ENCODE measurements around the gene DACH1. TPM values are rescaled to one million over a fixed set of nuclear protein-coding genes. Genes with fewer than 3 reads are reported as not detected.

Gene DACH1
- total RNA-seq, 1 experiment from 2014 or later = not detected

DNA sequence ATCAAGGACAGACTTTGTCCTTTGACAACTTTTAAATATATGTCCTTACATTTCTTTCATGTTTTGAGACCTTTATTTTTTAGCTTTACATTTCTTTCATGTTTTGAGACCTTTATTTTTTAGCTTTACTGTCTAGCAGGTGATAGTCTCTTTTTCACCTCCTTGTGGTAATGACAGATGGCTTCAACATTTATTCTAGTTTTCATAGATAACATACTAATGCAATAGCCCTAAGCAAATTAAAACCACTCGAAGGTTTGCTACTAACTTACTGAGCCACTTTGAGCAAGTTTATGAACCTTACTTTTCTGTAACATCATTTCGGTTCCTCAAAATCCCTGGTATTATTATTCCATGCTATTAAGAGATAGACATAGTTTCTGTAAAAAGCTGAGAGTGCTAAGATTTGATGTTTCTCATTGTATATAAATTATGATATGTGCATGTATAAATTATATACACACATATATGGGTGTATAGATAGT is 4.5 kb downstream of the DACH1 start:
- DNase-seq = no peak
- H3K27ac ChIP-seq (ENCODE audit: low read length) = no peak overlapping the region
- H3K4me3 ChIP-seq (ENCODE audit: low read length) = no peak overlapping the region
- ATAC-seq = no peak
- no peak for TF ChIP-seq EZH2 (IDR thresholded peaks at IDR 0.05; ENCODE audit: low read length, unreplicated experiment)
- no peak for TF ChIP-seq CTCF (conservative IDR thresholded peaks at IDR 0.05; ENCODE audit: low read depth, low read length)
- TF ChIP-seq EZH2phosphoT487 (IDR thresholded peaks at IDR 0.05; ENCODE audit: borderline replicate concordance, low read length) = no peak
- no peaks in the 10 kb centered on the region for H3K4me1 ChIP-seq (ENCODE audit: insufficient read depth, low read length)
- intact Hi-C loops (cut with micrococcal nuclease) = loop anchor here (10.0 kb wide), 2 partner anchors 198 to 332 kb away; no protein-coding TSS in a partner anchor
- H3K79me2 ChIP-seq (ENCODE audit: low read length) = no peaks in the 10 kb centered on the region
- H3K27me3 ChIP-seq (ENCODE audit: low read length) = peaks cover 50% of the 10 kb centered on the region
- CTCF ChIA-PET = no interaction called here
- no peaks in the 10 kb centered on the region for H3K9me2 ChIP-seq (replicated peaks; ENCODE audit: low read length)
- POLR2A ChIA-PET (ENCODE audit: unreplicated experiment) = no interaction called here
- no peaks in the 10 kb centered on the region for H3K9me3 ChIP-seq (ENCODE audit: low read length)
- BruUV-seq (replicated peaks) = no TSS peak
- H3K9ac ChIP-seq (ENCODE audit: low read length) = no peak overlapping the region
- no peaks in the 10 kb centered on the region for H3F3A ChIP-seq (ENCODE audit: low read length, unreplicated experiment)
- H2AFZ ChIP-seq (ENCODE audit: low read length) = no peak overlapping the region
- H3K36me3 ChIP-seq (ENCODE audit: low read depth, low read length) = no peaks in the 10 kb centered on the region
- no peaks in the 10 kb centered on the region for H4K20me1 ChIP-seq (ENCODE audit: low read length)
- no peak overlapping the region for H3K4me2 ChIP-seq (ENCODE audit: low read length)

- Histone ChIP-seq H3K4me1 (ENCODE audit: insufficient read depth, low read length) (no peaks in the 10 kb centered on the region), H3K9ac (ENCODE audit: low read length) (no peak overlapping the region), H3K4me3 (ENCODE audit: low read length) (no peak overlapping the region), H3F3A (ENCODE audit: low read length, unreplicated experiment) (no peaks in the 10 kb centered on the region), H3K9me3 (ENCODE audit: low read length) (no peaks in the 10 kb centered on the region), H2AFZ (ENCODE audit: low read length) (no peak overlapping the region), H3K79me2 (ENCODE audit: low read length) (no peaks in the 10 kb centered on the region), H3K27me3 (ENCODE audit: low read length) (peaks cover 45% of the 10 kb centered on the region), H3K9me2 (replicated peaks; ENCODE audit: low read length) (no peaks in the 10 kb centered on the region), H3K27ac (ENCODE audit: low read length) (no peak overlapping the region), H4K20me1 (ENCODE audit: low read length) (no peaks in the 10 kb centered on the region), H3K4me2 (ENCODE audit: low read length) (no peak overlapping the region), H3K36me3 (ENCODE audit: low read depth, low read length) (no peaks in the 10 kb centered on the region)
- ATAC-seq = no peak
- BruUV-seq (replicated peaks) = no TSS peak
- TF ChIP-seq EZH2 (IDR thresholded peaks at IDR 0.05; ENCODE audit: low read length, unreplicated experiment) = no peak
- TF ChIP-seq CTCF (conservative IDR thresholded peaks at IDR 0.05; ENCODE audit: low read depth, low read length) = no peak
- no peak for TF ChIP-seq EZH2phosphoT487 (IDR thresholded peaks at IDR 0.05; ENCODE audit: borderline replicate concordance, low read length)
- intact Hi-C loops (cut with micrococcal nuclease) = loop anchor here (10.0 kb wide), 2 partner anchors 197 to 333 kb away; no protein-coding TSS in a partner anchor
- ChIA-PET CTCF (no interaction called here), POLR2A (ENCODE audit: unreplicated experiment) (no interaction called here)
- no peak for DNase-seq
Measured at GRCh38 chr13:71861769-71862458, 5.1 kb downstream of the DACH1 start.

DNA sequence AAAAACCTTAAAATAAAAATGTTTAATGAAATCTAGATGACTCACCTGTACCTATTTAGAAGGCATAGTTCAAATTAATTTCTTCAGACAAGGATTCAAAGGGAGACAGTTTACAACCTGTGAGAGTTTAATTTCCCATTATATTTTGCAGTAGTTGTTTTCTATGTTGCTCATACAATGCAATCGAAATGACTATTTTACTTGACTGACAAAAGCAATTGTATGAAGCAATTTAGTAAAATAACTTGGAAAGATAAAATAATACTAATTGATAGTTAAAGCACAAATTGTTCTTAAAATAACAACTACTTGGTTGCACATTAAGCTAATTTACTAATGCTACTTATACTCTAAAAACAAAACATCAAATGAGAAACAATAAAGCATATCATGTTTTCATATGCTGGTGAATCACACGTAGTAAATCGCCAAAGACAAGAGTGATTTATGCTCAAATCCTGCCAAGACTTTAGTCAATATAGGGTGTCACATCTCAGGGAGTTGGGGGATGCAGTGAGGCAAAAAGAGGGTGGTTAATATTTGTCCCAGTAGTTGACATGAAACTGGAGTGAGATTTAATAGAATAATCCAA is 6.4 kb downstream of the DACH1 start:
- Histone ChIP-seq H4K20me1 (ENCODE audit: low read length) (no peaks in the 10 kb centered on the region), H3K9ac (ENCODE audit: low read length) (no peak overlapping the region), H3K27ac (ENCODE audit: low read length) (no peak overlapping the region), H3K36me3 (ENCODE audit: low read depth, low read length) (no peaks in the 10 kb centered on the region), H3K4me2 (ENCODE audit: low read length) (no peak overlapping the region), H3K9me3 (ENCODE audit: low read length) (no peaks in the 10 kb centered on the region), H3K4me3 (ENCODE audit: low read length) (no peak overlapping the region), H3F3A (ENCODE audit: low read length, unreplicated experiment) (no peaks in the 10 kb centered on the region), H3K4me1 (ENCODE audit: insufficient read depth, low read length) (no peaks in the 10 kb centered on the region), H3K79me2 (ENCODE audit: low read length) (no peaks in the 10 kb centered on the region), H3K27me3 (ENCODE audit: low read length) (peaks cover 37% of the 10 kb centered on the region), H3K9me2 (replicated peaks; ENCODE audit: low read length) (no peaks in the 10 kb centered on the region), H2AFZ (ENCODE audit: low read length) (no peak overlapping the region)
- no peak for DNase-seq
- ATAC-seq = no peak
- intact Hi-C loops (cut with micrococcal nuclease) = loop anchor here (10.0 kb wide), 2 partner anchors 196 to 334 kb away; no protein-coding TSS in a partner anchor
- no peak for TF ChIP-seq EZH2 (IDR thresholded peaks at IDR 0.05; ENCODE audit: low read length, unreplicated experiment)
- no peak for TF ChIP-seq EZH2phosphoT487 (IDR thresholded peaks at IDR 0.05; ENCODE audit: borderline replicate concordance, low read length)
- ChIA-PET POLR2A (ENCODE audit: unreplicated experiment) (no interaction called here), CTCF (no interaction called here)
- BruUV-seq (replicated peaks) = no TSS peak

Measured in PC-3 (cell line).